Transverse colon (tissue), 4 donors: ENCODE results near the gene NMRAL1.

Source experiments
- EP300 ChIP-seq: sonication (generic); formaldehyde crosslinking; IDR thresholded peaks from one replicate; pipeline ENCODE4 v1.6.1; 2017; ENCODE audit warnings: antibody characterized with exemption, low read depth
- POLR2A ChIP-seq: fragments of 450-650 bp; IDR thresholded peaks from one replicate; pipeline ENCODE4 v1.6.1; 2016; ENCODE audit warnings: antibody characterized with exemption, mild to moderate bottlenecking, moderate library complexity
- POLR2AphosphoS5 ChIP-seq, 3 donors: sonication (generic); formaldehyde crosslinking; IDR thresholded peaks; one replicate each; pipeline ENCODE4 v1.6.1; 2016; ENCODE audit warnings: antibody characterized with exemption in 3 of 3
- TF ChIP-seq, protein P1 (sequence below), 5 experiments: fragments of 200-600 bp in 3 of 5; fragments of 450-650 bp in 2 of 5; sonication (generic) in 3 of 5; IDR thresholded peaks; 1 replicate in 2 of 5; 2 replicates in 3 of 5; pipeline ENCODE4 v1.5.1; 2016 to 2017; ENCODE audit warnings: antibody characterized with exemption in 5 of 5, inconsistent platforms in 3 of 5, mild to moderate bottlenecking in 2 of 5, moderate library complexity in 1 of 5

GRCh38 chr16:4489030-4489429, 14.6 kb upstream of the NMRAL1 start:
- TF ChIP-seq POLR2AphosphoS5 (IDR thresholded peaks at IDR 0.05) (no peak), POLR2A (no peak), EP300 (no peak)
- TF ChIP-seq, protein P1, sequence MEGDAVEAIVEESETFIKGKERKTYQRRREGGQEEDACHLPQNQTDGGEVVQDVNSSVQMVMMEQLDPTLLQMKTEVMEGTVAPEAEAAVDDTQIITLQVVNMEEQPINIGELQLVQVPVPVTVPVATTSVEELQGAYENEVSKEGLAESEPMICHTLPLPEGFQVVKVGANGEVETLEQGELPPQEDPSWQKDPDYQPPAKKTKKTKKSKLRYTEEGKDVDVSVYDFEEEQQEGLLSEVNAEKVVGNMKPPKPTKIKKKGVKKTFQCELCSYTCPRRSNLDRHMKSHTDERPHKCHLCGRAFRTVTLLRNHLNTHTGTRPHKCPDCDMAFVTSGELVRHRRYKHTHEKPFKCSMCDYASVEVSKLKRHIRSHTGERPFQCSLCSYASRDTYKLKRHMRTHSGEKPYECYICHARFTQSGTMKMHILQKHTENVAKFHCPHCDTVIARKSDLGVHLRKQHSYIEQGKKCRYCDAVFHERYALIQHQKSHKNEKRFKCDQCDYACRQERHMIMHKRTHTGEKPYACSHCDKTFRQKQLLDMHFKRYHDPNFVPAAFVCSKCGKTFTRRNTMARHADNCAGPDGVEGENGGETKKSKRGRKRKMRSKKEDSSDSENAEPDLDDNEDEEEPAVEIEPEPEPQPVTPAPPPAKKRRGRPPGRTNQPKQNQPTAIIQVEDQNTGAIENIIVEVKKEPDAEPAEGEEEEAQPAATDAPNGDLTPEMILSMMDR (IDR thresholded peaks at IDR 0.05), result no peak
